HG03064 (cell line): ENCODE results near the gene NOX5.

Experiments
- ATAC-seq: cut with Tn5 transposase; IDR thresholded peaks from one replicate; pipeline ENCODE4 v1.9.1; 2021; ENCODE audit warnings: low read depth; ENCODE audit not compliant: unreplicated experiment

The NOX5 gene

DNA sequence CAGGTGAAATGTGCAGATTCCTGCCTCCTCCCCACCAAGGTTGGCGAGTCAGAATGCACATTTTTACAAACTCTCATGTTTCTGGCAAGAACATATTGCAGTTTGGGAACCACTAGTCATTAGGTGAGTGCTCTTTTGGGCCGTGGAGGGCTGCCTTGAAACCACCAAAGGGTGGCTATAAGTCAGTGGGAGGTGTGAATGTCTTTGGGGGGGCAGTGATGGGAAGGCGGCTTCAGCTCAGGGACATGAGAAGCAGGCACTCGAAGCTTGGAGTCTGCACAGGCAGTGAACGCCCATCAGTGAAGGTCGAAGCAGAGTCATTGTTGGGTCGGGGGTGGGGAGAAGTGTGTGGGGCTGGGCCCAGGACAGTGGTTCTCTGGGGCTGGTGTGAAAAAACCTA lies 1.1 kb downstream of the NOX5 start:
- ATAC-seq, result no peak

DNA sequence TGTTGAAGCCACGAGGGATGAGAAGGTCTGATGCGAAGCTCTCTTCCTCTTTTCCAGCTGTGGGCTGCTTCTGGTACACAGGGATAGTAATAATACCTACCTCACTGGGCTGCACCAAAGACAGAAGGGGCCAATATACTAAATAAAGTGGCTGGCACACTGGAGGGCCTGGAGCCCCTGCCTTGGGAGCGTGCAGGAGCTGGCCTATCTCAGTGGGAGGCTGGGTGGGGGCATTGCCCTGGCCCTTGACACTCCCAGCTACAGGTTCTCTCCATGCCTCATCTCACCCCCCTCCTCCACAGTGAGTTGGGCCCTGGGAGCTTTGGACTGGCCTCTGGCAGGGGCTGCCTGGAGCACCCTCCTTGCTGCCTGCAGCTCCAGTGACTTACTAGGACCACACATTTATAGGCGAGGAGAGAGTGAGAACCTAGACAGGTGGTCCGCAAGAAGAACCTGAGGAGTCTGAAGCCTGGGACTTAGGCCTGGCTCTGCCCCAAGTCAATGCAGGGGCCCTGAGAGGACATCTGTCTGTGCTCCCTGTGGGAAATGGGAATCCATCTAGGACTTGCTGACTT lies 1.6 kb downstream of the NOX5 start:
- no peak for ATAC-seq

DNA sequence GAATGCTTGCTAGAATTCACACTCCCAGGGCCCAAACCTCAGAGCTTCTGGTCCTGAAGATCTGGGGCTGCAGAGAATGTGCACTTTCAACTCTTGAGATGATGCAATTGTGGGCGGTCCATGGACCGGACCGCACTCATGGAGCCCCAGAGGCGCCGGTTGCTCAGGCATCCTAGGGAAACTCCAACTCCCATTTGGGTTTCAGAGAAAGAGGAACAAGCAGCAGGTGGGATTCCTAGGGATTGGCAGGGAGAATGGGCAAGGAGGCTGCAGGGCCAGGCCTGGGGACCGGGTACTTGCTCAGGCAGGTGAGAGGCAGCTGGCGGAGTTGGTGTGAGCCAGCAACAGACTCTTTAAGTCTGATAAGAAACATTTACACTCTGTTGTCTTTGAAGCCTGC lies 3.5 kb downstream of the NOX5 start:
- ATAC-seq, result no peak

DNA sequence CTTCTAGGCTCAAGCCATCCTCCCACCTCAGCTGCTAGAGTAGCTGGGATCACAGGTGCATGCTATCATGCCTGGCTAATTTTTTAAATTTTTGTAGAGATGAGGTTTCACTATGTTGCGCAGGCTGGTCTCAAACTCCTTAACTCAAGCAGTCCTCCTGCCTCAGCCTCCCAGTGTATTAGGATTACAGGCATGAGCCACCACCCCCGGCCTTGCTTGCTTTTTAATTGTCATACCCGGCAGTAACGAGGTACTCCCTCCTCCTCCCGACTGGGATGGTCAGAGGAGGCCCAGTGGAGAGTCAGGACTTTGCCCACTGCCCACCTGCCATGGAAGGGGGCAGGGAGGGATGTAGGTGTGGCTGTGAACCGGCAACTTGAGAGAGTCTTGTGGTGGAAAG lies 4.5 kb downstream of the NOX5 start:
- no peak for ATAC-seq

DNA sequence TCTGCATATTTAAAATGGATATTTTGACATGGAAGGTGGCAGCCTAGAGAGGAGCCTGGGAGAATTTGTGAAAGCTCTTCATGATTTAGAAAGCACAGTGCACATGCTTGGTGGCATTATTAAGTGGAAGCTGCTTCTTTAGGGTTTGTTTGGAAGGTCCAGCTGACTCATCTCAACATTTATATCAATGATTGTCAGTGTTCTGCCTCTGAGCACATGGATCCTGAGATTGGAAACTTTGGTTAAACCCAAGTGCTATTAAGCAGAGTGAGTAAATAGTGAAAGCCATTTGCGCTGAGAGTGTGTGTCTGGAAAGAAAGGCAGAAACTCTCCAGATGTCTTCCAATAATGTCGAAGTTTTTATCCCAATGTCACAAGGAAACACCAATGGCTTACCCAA lies 7.4 kb downstream of the NOX5 start:
- no peak for ATAC-seq

DNA sequence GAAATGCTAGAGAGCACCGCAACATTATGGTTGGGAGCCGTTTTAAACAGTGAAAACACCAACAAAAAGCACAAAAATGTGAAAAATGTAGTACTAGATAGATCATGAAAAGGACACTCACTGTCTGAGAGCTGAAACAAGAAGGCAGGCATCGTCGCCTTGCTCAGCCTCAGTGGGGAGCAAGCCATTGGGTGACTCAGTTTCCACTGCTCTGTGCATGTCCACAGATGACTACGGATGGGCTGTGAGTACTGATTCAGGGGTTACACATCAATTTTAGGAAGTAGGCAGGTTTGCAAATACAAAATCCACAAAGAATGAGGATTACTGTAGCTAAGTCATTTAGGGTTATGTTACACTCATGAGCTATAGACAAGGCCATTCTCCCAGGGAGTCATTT lies 10.8 kb downstream of the NOX5 start:
- ATAC-seq, result no peak

DNA sequence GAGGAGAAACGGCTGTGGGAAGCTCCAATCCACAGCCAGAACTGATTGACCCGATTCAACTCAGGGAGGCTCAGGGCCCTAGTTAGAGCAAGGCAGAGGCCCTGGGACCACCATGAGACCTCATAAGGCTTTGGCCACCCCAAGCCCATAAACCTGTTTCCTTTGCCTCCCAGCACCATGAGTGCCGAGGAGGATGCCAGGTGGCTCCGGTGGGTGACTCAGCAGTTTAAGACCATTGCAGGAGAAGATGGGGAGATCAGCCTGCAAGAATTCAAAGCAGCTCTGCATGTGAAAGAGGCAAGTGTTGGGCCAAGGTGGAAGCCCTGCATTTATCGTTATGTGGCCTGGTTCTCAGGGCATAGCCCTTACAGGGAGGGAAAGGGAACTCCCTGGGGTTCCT lies 11.9 kb downstream of the NOX5 start:
- ATAC-seq, result no peak

DNA sequence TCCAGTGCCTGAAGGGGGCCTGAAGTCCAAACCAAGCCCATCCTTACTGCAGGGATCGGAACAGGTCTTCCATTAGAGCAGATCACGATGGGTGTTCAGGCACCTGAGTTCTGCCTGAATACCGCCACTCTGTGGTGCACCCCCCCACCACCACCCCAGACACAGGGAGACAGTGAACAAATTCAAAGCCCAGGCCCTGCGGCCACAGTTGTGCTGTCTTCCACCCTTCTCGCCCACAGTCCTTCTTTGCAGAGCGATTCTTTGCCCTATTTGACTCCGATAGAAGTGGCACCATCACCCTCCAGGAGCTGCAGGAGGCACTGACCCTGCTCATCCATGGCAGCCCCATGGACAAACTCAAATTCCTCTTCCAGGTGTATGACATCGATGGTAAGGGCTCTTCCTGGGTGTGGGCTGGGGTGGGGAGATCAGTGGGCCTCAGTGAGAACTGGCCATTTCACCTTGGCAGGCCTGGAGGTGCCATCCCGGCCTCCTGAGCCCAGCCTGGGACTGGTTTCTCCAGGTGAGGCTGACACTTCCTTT lies 13.6 kb downstream of the NOX5 start:
- no peak for ATAC-seq

DNA sequence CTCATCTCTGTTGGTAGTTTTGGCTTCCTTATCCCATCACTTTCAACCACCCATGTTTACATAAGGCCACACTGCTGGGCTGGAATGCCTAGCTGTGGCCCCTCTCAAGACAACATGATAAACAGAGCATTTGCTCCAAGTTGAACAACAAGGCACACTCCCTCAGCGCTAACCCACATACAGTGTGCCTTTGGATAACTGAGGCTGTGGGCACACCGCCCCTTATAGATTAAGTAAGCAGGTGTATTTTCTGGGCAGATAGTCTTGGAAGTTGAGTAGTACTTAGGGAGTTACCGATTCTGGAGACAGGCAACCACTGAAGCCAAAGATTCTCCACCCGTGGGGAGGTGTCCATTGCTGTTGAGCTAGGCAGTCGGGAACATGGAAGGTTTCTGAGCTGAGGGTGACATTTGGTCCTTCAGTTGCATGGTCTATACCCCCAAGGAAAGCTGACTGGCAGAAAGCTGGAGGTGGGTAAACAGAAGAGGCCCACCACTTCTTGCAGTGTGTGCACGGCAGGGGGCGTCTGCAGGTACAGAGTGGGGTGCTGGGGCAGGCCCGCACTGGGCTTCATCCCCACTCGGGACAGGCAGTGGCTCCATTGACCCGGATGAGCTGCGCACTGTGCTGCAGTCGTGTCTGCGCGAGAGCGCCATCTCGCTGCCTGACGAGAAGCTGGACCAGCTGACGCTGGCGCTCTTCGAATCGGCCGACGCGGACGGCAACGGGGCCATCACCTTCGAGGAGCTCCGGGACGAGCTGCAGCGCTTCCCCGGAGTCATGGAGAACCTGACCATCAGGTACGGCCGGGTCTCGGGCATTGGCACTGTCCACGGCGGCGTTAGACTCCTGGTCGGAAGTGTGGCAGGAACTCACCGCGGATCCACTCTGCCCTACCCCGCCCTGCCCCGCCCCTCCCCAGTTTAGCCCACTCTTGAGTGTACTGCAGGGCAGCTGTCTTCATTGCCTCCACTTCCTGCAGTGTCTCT lies 16.8 kb downstream of the NOX5 start:
- ATAC-seq, result no peak

DNA sequence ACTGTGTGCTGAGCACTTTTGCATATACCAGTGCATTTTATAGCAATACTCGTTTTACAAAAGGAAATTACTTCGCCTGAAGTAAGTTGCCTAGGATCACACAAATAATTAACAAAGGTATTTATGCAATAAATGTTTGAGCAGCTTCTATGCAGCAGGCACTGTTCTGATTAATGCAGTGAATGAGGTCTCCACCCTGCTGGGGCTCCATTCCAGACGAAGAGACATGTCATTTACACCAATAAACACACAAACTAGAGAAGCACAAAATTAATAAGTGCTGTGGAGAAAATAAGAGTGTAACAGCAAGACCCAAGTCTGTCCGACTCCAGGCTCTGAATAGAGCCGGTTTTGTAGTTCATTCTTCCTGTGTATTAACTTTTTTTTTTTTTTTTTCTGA lies 17.5 kb downstream of the NOX5 start:
- ATAC-seq, result no peak

DNA sequence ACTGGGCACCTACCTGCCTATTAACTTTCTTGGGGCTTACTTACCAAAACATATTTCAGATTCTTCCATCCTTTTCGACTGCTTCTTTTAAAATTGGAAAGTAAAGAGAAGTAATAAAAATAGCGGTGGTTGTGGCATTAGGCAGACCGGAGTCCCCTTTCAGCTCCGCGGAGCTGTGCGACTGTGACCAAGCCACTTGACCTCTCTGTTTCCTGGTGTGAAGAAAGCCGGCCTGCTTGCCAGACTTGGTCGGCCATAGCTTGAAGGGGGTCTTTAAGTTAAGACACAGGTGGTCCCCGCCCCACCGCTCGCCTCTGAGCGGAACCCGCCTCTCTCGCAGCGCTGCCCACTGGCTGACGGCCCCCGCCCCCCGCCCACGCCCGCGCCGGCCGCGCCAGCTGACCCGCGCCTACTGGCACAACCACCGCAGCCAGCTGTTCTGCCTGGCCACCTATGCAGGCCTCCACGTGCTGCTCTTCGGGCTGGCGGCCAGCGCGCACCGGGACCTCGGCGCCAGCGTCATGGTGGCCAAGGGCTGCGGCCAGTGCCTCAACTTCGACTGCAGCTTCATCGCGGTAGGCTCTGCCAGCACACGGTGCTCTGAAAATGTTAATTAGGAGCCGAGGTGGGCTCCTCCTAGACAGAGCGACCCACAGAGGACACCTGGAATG lies 18.3 kb downstream of the NOX5 start:
- no peak for ATAC-seq

DNA sequence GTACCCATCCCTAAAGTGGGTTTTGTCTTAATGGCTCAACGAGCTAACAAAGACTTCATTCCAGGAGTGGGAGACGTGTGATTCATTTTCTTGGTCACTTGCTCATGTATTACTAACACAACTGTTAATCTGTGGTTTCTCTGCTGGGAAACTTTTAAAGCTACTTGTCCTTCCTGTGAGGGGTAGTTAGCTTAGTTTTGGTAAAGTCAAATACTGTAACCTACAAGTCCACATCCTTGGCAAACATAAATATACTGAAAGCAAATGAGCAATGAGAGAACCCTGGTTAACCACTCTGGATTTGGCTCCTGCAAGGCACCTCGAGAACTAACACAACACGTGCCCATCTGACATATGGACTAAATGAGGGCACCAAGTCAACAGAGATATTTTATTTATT lies 19.9 kb downstream of the NOX5 start:
- no peak for ATAC-seq

DNA sequence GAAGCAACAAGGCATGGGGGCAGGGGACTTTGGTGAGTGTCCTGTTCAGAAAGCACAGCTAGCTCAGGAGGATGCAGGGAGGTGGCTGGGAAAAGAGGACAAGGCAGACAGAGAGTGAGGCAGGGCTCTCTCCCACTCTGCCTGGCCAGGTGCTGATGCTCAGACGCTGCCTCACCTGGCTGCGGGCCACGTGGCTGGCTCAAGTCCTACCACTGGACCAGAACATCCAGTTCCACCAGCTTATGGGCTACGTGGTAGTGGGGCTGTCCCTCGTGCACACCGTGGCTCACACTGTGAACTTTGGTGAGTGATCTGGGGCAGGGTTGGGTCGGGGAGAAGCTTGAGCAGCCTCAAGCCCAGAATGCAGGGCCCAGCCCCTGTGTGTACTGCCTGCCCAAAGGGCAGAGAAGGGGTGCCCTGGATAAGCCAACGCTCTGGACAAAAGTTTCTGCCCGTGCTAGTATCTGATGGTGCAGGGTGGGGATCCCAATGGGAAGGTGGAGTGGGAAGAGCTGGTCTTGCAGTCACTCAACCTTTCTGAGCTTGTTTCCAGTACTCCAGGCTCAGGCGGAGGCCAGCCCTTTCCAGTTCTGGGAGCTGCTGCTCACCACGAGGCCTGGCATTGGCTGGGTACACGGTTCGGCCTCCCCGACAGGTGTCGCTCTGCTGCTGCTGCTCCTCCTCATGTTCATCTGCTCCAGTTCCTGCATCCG lies 20.9 kb downstream of the NOX5 start:
- ATAC-seq, result no peak

DNA sequence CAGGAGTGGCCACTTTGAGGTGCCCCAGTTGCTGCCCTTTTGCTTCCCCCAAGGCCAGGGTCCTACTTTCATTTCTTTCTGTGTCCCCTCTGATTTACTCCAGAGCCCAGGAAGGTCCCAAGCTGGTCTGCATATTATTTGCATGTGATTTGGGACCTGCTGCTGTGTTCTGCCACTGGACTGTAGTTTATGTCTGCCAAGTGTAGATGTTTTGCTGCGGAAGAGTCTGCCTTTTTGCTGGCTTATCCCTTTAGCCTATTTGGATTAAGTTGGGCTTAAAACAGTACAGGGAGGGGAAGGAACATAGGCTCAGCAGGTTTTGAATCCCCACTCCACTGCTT lies 21.4 kb downstream of the NOX5 start:
- no peak for ATAC-seq

DNA sequence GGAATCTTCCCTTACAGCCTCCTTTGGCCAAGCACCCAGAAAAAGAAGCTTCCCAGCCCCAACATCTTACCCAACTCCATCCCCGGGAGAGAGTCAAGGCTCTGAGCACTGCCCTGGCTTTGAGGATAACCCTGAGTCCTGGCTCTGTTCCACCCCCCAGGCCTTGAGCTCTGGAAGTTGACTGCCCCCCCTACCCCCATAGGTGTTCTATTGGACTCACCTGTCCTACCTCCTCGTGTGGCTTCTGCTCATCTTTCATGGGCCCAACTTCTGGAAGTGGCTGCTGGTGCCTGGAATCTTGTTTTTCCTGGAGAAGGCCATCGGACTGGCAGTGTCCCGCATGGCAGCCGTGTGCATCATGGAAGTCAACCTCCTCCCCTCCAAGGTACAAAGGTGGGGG lies 22.3 kb downstream of the NOX5 start:
- ATAC-seq, result no peak

DNA sequence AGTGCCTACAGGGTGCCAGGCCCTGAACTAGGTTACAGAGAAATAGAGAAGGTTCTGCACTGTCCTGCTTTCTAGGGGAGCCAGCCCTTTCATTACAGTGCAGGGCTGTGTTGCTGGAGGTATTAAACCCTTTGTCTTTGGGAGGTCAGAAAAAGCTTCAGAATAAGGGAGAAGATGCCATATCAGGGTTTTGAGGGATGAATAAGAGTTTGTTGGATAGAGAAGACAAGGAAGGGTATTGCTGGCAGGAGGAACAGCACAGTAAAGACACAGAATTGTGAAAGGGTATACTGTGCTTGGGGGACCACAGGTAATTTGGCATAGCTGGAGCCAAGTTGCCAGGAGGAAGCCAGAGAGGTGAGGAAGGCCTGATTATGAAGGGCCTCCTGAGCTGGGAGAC lies 23.0 kb downstream of the NOX5 start:
- no peak for ATAC-seq

DNA sequence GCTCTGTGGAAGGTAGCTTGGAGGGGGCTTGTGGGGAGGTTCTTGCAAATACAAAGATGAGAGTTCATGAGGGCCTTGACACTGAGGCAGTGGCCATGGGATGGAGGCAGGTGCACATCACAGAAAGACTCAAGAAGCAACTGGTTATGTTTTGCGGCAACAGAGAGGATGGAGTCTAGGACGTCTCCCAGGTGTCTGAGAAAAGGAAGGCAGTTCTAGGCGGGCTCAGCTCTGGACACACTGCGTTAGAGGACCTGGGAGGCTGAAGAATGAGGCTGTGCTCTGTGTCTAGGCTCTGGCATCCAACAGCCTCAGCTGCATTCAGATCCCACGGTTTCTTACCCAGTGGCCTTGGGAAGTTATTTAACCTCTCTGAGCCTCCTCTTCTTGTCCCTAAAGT lies 23.5 kb downstream of the NOX5 start:
- ATAC-seq, result no peak

DNA sequence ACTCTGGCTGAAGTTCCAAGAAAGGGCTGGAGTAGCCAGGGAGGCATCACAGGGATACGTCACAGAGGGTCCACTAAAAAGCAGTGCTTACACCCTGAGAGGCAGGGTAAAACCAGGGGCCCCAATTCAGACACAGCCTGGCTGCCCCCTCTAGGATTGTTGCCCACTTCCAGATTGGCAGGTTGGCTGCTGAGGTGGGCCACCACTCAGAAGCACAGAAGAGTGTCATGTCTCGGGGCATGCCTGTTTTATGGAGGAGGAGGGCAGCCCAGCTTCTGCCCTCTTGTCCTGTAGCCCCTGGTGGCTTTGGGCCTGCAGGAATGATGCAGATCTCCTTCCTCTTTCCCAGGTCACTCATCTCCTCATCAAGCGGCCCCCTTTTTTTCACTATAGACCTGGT lies 24.0 kb downstream of the NOX5 start:
- ATAC-seq, result no peak

DNA sequence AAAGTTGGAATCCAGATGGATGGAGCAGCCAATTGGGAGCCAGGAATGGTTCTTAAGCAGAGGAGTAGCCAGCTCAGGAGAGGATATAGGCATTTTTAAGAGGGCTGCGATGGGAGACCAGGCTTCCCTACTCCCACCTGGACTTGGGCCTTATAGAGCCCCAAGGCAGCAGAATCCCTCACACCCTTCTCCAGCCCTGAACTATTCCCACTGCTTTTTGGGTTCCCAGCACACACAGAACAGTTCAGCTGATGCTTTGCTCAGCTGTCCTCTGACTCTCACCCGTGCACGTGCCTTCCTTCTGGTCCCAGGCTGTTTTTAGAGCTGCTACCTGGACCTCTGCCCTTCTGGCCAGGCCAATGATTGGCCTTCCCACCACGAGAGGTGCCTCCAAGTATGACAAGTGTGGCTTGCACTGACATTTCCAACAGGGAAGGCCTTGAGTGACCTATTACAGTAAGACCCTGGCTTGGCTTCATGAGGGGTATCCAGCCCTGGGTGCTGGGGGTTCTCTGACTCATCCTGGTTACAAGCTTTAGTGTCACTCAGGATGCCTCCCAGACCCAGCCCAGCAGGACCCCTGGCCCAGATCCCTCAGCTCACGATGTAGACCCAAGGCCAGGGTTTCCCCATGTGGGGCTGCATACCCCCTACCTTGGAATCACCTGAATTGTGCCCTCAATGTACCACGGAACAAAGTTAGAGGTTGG lies 25.2 kb downstream of the NOX5 start:
- ATAC-seq, result no peak

DNA sequence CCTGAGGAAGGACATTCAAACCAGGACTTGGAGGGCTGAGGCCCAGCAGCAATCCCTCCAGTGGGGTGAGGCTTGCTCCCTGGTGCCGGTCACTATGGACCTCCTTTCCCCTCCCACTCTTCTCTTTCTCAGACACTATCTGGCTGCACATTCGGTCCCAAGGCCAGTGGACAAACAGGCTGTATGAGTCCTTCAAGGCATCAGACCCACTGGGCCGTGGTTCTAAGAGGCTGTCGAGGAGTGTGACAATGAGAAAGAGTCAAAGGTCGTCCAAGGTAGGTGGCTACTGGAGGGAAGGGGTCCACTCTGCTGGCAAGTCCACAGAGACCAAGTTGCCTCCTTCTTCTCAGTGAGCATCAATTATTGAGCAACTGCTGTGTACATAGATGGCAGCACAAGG lies 28.0 kb downstream of the NOX5 start:
- ATAC-seq, result no peak
